T-helper 1 cell (primary cell): ENCODE data around the gene NCK2.
A peak's percentile ranks its signal among the peaks of the same experiment; 100 is the strongest.

Experiments
- DNase-seq, 5 donors: peaks; one replicate each; pipeline ENCODE4 v3.0.0-alpha.2; 2012 to 2020

Gene NCK2

DNA sequence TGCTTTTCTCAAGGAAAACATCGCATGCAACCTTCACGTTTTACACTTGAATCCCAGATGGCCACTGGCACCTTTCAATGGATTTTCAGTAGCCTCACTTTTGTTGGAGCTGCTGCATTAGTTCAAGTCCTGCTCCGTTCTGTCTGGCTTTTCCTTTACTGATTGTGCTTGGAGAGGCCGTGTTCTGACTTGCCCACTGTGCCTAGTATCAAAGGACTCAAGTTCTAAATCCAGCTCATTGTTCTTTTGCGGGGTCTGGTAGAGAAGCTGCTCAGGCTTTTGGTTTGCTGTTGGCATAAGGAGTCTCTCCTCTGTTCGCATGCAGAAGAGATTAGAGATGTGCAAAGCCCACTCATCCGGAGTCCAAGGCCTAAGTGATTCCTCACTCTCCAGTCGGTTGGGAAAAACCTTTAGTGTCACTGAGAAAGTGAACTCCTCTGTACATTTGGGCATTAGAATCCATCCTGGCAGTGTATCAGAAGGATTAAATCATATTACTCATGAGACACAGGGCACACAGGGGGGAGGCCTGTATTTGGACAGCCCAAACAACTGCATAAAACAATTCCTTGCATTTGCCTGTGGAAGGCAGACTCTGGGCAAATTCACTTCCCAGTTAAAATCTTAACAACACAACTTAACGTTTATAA lies 69.7 kb downstream of the NCK2 start:
- DNase-seq: no peak

GRCh38 chr2:105815401-105815800 lies 70.7 kb downstream of the NCK2 start:
- DNase-seq: no peak

DNA sequence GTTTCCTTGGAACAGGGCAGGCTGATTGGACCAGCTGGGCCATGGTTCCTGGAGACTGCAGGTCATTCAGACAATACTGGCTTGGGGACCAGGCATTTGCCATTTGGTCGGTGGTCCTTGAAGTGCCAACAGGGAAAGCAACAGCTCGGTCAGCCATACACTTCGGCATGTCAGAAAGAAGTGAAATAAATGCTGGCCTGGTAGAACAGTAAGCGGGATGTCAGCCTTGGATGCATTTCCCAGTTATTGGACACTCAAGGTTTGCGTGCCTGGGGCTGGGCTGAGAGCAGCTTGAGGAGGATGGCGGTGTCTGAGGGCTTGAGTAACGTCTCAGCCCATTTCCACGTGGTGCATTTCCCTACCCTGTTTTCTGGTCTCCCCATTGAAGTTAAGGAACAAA lies 75.4 kb downstream of the NCK2 start:
- no peak for DNase-seq

DNA sequence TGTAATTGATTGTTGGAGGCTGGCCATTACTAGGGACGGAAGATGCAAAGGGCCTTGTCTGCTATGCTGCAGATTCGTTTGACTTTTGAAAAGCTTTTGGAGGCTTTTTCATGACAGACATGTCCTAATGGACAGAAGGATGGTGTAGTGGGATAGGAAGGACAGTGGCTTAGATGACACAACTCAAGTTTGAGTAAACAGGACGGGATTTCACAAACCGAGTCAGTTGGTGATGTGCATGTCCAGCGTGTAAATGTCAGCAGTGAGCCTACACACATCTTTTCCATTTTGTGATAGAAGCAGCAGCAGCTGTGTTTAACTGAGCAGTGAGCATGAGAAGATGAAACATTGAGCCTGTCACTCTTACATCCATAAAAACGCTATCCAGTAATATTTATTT lies 76.0 kb downstream of the NCK2 start:
- no peak for DNase-seq

DNA sequence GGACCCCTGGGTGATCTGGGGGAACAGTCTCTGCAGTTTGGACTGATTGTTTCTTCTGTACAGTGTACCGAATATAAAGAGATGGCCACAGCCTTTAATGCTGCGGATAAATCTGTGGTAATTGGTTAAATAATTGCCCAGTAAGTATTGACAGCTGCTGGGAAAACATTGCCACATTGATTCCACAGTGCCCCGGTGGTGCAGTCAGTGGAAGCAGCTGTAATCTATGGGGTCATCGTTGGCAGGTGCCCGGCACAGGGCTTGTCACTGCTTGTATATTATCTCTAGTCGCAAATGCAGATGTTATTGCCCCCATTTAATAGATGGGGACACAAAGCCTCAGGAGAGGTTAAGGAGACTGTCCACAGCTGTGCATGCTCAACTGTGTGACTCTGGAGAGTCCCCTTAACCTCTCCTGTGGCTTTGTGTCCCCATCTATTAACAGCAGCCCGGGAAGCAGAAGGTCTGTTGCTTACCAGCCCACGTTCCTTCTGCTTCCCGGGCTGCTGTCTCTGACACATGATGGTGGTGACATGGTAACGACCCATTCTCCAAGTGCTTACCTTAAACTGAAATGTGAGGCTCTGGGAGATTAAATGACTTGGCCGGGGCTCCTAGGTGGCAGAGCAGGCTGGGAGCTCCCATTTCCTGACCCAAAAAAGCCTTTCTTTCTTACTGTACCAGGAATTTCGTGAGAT lies 76.9 kb downstream of the NCK2 start:
- no peak for DNase-seq

DNA sequence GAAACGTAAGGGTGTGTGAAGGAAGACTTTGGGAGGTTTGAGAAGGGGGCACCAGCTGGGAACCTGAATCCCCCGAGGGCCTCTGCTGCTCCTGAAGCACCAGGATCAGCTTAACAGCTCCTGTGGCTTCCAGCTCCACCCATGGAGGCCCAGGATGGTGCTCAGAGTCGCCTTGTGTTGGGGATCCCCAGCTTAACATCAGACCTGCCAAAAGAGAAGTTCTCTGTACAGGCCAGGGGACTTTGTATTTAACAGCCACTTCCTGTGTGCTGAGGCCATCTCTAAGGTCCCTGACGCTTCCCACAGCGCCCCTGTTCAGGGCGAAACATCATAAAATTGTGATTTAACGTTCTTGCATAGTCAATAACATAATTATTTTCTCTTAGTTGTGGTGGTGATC lies 77.5 kb downstream of the NCK2 start:
- no peak for DNase-seq

GRCh38 chr2:105824446-105824845 lies 79.7 kb downstream of the NCK2 start:
- no peak for DNase-seq

GRCh38 chr2:105827351-105828096 lies 82.8 kb downstream of the NCK2 start:
- peak in 1 of 5 donors; percentile 72 for DNase-seq

GRCh38 chr2:105828558-105828957 lies 83.8 kb downstream of the NCK2 start:
- DNase-seq: no peak

DNA sequence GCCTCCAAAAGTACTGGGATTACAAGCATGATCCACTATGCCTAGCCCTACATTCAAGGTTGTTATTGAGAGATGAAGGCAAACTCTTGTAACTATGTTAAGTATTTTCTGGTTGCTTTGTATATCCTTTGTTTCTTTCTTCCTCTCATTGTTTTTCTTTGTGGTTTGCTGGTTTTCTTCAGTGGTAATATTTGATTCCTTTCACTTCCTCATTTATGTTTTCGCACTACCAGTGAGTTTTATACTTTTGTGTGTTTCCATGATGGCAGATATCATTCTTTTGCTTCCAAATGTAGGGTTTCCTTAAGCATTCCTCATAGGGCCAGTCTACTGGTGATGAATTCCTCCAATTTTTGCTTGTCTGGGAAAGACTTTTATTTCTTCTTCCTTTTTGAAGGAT lies 90.2 kb downstream of the NCK2 start:
- peak in 1 of 5 donors; percentile 57 for DNase-seq

DNA sequence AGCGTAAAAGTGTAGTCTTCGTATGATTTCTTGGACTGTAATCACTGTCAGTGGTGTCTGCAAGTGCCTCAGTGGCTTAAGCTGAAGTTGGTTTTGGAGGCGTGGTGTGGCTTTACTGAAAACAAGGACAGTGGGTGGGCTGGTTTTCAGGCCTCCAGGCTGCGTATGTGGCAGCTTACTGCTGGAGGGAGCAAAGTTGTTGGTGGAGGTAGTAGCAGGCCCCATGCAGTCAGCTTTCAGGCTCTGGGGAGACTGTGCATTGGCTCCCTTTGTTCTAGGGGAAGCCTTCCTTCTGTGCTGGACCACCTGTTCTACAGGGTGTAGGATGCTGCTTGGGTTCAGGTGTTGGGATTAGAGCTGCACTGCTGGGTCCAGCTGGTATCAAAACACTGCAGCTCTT lies 91.6 kb downstream of the NCK2 start:
- DNase-seq: no peak

- DNase-seq: peak in 1 of 5 donors; percentile 60
Measured at GRCh38 chr2:105836840-105837692, 92.4 kb downstream of the NCK2 start.

GRCh38 chr2:105839793-105840192 lies 95.1 kb downstream of the NCK2 start:
- DNase-seq: no peak

DNA sequence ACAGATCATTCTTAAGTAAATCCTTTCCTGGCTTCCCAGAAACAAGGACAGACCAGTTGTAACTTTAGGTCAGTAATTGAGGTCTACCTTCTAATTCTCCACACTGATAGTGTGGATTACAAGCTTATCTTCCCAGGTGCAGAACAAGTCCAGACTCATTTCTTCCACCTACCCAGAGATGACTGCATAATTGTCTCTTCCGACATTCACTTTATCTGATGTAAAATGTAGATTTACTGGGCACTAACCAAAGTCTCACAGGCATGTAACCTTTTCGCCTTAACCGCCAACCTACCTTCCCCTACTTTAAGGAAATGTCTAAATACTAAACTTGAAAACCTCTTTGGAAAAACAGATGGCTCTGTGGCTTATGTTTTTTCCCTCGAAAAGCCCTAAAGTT lies 96.2 kb downstream of the NCK2 start:
- DNase-seq: no peak

GRCh38 chr2:105841551-105841950 lies 96.8 kb downstream of the NCK2 start:
- no peak for DNase-seq

- no peak for DNase-seq
Measured at GRCh38 chr2:105842555-105842954, 97.8 kb downstream of the NCK2 start.

DNA sequence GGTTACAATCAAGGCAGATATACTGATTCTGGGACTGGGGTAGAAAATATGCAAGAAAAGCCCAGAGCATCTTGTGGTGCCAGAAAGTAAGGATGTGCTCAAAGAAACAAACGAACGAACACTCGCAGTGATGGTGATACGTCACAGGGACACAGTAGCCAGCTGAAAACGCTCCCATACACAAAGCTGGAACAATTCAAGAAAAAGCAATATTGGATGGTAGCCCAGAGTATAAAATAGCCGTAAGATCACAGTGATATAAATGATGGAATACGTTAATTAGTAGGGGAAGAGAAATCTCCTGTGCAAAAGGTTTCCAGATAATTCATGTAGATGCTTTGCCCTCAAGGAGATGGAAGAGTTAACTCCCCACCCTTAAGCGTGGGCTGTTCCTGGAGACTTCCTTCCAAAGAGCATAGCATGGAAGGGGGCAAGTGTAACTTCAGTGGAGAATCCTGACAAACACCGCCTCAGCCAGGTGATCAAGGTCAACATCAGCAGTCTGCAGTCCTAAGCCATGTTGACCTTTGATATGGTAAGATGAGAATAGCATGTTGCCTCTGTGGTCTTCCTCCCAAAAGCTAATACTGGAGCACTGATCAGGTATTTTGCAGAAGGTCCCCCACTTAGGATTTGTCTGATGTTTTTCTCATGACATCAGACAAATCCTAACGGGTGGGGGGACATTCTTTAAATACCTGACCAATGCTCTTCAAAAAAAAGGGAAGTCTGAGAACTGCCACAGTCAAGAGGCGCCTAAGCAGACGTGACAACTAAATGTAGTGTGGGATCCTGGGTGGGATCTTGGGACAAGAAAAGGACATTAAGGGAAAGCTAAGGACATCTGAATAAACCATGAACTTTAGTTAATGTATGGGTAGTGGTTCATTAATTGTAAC lies 99.0 kb downstream of the NCK2 start:
- DNase-seq: no peak

- no peak for DNase-seq
Measured at GRCh38 chr2:105845976-105846375, 101.3 kb downstream of the NCK2 start.

GRCh38 chr2:105847056-105847455 lies 102.3 kb downstream of the NCK2 start:
- DNase-seq: no peak

GRCh38 chr2:105848367-105848766 lies 103.7 kb downstream of the NCK2 start:
- DNase-seq: no peak

DNA sequence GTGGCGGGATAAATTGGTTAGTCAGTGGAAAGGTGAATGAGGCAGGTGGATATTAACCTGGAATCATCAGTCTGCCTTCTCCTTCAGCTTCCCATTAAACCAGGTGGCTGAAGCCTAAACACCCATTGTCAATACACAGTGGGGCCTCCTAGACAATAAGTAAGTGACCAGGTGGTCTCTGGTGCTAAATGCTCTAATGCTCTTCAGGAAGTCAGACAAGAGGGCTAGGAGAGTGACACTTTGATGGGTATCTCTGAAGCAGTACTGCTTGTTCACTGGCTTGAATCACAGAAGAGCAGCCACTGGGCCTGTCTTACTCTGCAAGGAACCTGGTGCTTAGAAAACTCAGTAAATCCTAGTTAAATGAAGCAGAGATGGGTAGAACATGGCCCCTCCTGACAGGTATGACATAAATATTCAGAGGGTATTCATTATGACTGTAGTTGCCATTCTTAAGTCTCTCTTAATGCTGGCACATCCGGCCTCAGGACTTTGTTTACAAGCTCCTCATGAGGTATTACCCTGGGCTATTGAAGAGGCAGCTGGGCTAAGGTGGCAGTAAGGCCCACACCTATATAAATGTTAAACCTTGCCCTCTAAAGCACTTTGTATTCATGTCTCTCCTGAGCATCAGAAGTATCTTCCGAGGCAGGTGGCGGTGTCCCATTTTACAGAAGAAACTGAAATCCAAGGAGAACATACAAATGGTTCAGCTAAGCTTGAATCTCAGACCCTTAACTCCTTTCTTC lies 104.9 kb downstream of the NCK2 start:
- no peak for DNase-seq
